GM13977 (cell line): Measurements from ENCODE around the gene MYH7B.

ENCODE experiments used
- DNase-seq: peaks from one replicate; pipeline ENCODE4 v3.0.0; 2012; ENCODE audit warnings: low spot score
- in situ Hi-C: fragments of 300-500 bp; cut with MboI; formaldehyde crosslinking; loops from one replicate; pipeline ENCODE4 v1.12.0; 2022; ENCODE audit warnings: low sequenced_read_pairs, low pct_unique_long_range_greater_than_20kb, mixed read lengths, inconsistent platforms; ENCODE audit not compliant: unreplicated experiment
- TF ChIP-seq, protein P1 (sequence below): IDR thresholded peaks from 2 replicates; pipeline ENCODE4 v1.5.1; 2012; ENCODE audit warnings: mild to moderate bottlenecking, control low read depth; ENCODE audit not compliant: insufficient read depth; ENCODE audit errors: extremely low read depth, missing control alignments

Gene MYH7B

GRCh38 chr20:34921436-34921835 lies 34.2 kb upstream of the MYH7B start:
- DNase-seq: no peak
- TF ChIP-seq, protein P1, sequence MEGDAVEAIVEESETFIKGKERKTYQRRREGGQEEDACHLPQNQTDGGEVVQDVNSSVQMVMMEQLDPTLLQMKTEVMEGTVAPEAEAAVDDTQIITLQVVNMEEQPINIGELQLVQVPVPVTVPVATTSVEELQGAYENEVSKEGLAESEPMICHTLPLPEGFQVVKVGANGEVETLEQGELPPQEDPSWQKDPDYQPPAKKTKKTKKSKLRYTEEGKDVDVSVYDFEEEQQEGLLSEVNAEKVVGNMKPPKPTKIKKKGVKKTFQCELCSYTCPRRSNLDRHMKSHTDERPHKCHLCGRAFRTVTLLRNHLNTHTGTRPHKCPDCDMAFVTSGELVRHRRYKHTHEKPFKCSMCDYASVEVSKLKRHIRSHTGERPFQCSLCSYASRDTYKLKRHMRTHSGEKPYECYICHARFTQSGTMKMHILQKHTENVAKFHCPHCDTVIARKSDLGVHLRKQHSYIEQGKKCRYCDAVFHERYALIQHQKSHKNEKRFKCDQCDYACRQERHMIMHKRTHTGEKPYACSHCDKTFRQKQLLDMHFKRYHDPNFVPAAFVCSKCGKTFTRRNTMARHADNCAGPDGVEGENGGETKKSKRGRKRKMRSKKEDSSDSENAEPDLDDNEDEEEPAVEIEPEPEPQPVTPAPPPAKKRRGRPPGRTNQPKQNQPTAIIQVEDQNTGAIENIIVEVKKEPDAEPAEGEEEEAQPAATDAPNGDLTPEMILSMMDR: no peak
- in situ Hi-C loops: no loop called here

GRCh38 chr20:34922654-34923381 lies 32.9 kb upstream of the MYH7B start:
- DNase-seq: no peak
- TF ChIP-seq, protein P1: no peak
- in situ Hi-C loops: no loop called here

DNA sequence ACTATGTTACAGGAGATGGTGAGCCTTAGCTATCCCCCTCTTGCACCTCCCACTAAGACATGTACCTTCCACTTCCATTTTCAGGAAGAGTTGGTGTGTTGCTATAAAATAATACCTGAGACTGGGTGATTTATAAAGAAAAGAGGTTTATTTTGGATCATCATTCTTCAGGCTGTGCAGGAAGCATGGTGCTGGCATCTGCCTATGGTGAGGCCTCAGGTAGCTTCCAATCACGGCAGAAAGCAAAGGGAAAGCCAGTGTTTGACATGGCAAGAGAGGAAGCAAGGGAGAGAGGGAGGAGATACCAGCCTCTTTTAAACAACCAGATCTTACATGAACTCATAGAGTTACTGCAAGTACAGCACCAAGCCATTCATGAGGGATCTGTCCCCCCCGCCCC lies 32.3 kb upstream of the MYH7B start:
- TF ChIP-seq, protein P1: no peak
- in situ Hi-C loops: no loop called here
- no peak for DNase-seq

GRCh38 chr20:34925341-34925740 lies 30.3 kb upstream of the MYH7B start:
- TF ChIP-seq, protein P1: no peak
- no peak for DNase-seq
- in situ Hi-C loops: no loop called here

- no peak for DNase-seq
- in situ Hi-C loops: no loop called here
- TF ChIP-seq, protein P1: no peak
Measured at GRCh38 chr20:34925981-34926380, 29.7 kb upstream of the MYH7B start.

DNA sequence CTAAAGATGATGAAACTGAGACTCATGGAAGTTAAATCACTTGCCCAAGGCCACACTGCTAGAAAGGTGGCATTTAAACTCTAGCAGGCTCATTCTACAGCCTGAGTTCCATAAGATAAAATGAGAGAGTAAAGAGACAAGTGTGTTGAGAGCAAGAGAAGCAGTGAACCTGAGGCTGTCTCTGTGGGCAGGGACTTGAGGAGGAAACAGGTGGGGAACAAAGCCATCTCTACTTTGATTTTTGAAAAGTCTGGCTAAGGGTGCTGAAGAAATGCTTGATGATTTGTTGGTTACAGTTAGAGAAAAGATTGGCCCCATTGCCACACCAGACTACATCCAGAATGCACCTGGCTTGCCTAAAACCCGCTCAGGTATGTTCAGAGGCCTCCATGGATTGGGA lies 29.1 kb upstream of the MYH7B start:
- DNase-seq: no peak
- TF ChIP-seq, protein P1: no peak
- in situ Hi-C loops: no loop called here
